Mucosa of stomach (tissue), 1 donor: ENCODE data around the gene CENPB.

Experiments used
- H3K27me3 ChIP-seq: one replicate; pipeline ENCODE4 v1.7.0; 2013; ENCODE audit warnings: mild to moderate bottlenecking, low read length; ENCODE audit not compliant: control insufficient read depth, insufficient read depth
- H3K36me3 ChIP-seq: one replicate; pipeline ENCODE4 v1.7.0; 2013; ENCODE audit warnings: low read length; ENCODE audit not compliant: control insufficient read depth, insufficient read depth
- H3K4me1 ChIP-seq: one replicate; pipeline ENCODE4 v1.7.0; 2013; ENCODE audit warnings: mild to moderate bottlenecking, low read length; ENCODE audit not compliant: control insufficient read depth, insufficient read depth
- H3K4me3 ChIP-seq: one replicate; pipeline ENCODE4 v1.7.0; 2013; ENCODE audit warnings: low read length
- H3K9ac ChIP-seq: one replicate; pipeline ENCODE4 v1.7.0; 2013; ENCODE audit warnings: mild to moderate bottlenecking, low read length, moderate library complexity
- H3K9me3 ChIP-seq: one replicate; pipeline ENCODE4 v1.7.0; 2013; ENCODE audit warnings: mild to moderate bottlenecking, low read length, moderate library complexity; ENCODE audit not compliant: control insufficient read depth
- donor health status: Pancreatic carcinoma.

CENPB gene

DNA sequence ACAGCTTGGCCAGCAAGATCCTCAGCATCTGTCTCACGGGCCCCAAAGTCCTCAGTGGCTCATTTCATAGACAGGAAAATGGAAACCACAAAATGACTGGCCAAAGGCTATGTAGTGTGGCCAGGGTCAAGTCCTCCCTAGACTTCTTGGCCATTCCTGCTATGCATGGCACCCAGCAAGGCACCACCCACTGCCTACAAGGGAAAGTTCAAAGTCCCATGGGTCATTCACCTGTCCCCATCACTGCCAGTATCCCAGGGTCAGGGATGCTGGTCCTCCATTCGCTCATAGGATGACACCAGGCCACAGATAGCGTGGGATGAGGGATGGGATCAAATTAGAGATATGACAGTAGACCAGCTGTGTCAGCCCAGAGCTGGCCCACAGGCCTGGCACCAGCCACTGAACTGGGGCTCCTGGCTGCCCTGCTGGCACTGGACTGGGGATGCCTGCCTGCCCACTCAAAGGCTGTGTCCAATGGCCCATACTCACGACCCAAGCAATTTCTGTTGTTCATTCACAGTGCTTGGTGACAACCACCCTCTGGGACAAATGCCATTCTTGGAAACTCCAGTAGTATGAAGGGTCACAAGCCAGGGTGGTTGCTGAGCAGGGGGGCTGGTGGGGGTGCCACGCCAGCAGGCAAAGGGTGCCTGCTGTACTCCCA lies 30.6 kb downstream of the CENPB start:
- Histone ChIP-seq H3K4me3 (no peak overlapping the region), H3K4me1 (peaks cover 17% of the 10 kb centered on the region), H3K27me3 (peaks cover 2% of the 10 kb centered on the region), H3K36me3 (no peaks in the 10 kb centered on the region), H3K9me3 (no peaks in the 10 kb centered on the region), H3K9ac (no peak overlapping the region)

DNA sequence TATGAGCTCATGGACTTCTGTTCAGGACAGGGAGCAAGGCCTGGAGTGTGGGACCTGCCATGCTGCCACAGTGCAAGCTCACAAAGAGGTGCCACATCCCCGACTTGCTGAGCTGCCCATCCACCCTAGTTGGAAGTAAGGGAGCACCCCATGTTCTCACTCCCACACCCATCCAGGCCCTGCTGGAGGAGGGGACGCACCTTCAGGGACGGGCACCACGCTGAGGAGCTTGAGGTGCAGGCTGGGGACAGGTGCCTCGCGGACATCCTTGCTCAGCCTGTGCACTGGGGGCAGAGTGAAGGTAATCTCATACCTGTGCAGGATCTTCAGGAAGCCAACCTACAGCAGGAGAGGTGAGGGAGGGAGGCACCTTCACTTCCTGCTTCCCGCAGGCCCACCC lies 31.3 kb downstream of the CENPB start:
- no peak overlapping the region for H3K9ac ChIP-seq
- H3K9me3 ChIP-seq: no peaks in the 10 kb centered on the region
- H3K4me1 ChIP-seq: peaks cover 19% of the 10 kb centered on the region
- H3K4me3 ChIP-seq: no peak overlapping the region
- H3K36me3 ChIP-seq: no peaks in the 10 kb centered on the region
- peaks cover 9% of the 10 kb centered on the region for H3K27me3 ChIP-seq

DNA sequence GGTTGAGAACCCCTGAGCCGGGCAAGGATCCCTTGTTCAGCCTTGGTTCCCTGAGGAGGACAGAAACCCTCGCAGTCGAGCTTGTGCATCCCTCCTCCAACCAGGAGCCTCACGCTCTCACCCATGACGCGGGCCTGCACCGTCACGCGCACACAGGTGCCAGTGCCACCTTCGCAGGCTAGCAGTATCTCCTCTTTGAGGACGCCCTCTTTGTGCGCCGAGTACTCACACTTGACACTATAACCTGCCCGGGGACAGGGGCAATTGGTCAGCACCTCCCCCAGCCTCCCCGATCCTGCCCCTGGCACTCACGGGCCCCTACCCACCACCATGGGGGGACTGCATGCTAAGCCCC lies 32.3 kb downstream of the CENPB start:
- no peaks in the 10 kb centered on the region for H3K9me3 ChIP-seq
- no peaks in the 10 kb centered on the region for H3K36me3 ChIP-seq
- peaks cover 19% of the 10 kb centered on the region for H3K27me3 ChIP-seq
- no peak overlapping the region for H3K4me3 ChIP-seq
- H3K9ac ChIP-seq: no peak overlapping the region
- peaks cover 29% of the 10 kb centered on the region for H3K4me1 ChIP-seq

DNA sequence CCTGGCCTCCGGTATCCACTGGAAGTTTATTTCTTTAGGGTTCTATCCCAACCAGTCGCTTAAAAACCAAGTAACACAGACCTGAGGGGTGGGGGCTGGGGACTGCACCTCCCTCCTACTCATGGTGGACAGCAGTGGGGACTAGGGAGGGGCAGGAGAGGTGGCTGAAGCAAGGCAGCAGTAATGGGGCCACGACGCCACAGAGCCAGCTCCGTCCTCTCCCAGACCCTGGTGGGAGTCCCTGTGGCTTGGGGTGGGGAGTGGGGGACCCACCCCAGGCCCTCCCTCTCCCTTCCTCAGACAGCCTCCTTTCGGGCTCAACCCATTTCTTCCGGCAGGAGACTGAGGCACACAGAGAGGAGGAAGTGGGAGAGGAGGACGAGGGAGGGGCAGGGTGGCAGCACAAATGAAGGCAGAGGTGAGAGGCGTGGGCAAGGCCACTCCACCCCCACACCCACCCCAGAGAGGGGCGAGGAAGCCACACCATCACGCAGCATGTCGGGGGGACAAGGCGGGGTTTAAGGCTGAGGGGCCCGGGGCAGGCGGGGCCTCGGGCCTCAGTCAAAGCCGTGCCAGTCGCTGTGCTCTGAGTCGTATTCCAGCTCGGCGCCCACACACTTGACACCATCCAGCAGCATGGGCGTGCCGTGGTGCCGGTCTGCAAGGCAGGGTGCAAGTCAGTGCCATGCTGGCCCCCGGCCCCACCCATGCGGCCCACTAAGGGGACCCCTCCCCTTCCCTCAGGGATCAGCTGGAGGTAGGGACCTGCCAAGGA lies 32.9 kb downstream of the CENPB start:
- Histone ChIP-seq H3K4me3 (no peak overlapping the region), H3K27me3 (peaks cover 24% of the 10 kb centered on the region), H3K4me1 (peaks cover 29% of the 10 kb centered on the region)

DNA sequence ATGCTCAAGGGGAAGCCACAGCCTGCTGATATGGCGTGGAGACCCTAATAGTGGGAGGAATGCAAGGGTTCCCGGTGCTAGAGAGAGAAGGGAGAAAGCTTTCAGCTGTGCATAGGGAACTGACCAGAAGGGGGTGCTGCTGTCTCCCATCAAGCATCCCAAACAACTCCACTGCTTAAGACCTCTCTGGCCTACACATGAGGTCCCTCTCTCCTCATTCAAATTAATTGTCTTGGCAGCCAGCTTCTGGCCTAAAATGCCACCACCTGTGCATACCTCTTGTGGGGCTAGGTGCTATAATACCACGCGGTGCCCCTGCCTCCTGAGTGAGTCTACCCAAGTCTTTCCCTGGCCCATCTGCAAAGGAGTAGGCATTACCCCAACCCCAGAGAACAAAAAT lies 33.4 kb downstream of the CENPB start:
- Histone ChIP-seq H3K4me1 (peaks cover 29% of the 10 kb centered on the region), H3K9me3 (no peaks in the 10 kb centered on the region), H3K4me3 (no peak overlapping the region), H3K9ac (no peak overlapping the region), H3K36me3 (no peaks in the 10 kb centered on the region), H3K27me3 (peaks cover 24% of the 10 kb centered on the region)

More for the DNA sequence above, 32.9 kb downstream of the CENPB start:
- H3K9ac ChIP-seq: no peak overlapping the region
- H3K9me3 ChIP-seq: no peaks in the 10 kb centered on the region
- no peaks in the 10 kb centered on the region for H3K36me3 ChIP-seq

DNA sequence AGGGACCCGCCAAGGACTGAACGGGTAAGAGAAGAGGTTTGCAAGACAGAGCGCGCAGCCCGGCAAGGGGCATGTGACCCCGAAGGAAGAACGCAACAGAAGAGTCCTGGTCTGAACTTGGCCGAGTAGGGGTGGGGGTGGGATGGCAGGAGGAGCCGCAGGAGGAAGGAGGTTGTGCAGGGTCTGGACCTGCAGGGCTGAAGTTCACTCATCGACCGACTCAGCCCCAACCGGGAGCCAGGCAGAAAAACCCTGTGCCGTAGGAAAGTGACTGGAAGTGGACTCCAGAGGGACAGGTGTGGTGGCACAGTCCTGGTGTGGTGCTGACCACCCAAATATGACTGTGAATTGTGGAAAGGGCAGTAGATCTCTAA lies 34.2 kb downstream of the CENPB start:
- Histone ChIP-seq H3K9me3 (no peaks in the 10 kb centered on the region), H3K36me3 (no peaks in the 10 kb centered on the region), H3K4me1 (peaks cover 29% of the 10 kb centered on the region), H3K27me3 (peaks cover 24% of the 10 kb centered on the region), H3K9ac (peak overlapping the region; percentile 3), H3K4me3 (peak overlapping the region; percentile 19)

DNA sequence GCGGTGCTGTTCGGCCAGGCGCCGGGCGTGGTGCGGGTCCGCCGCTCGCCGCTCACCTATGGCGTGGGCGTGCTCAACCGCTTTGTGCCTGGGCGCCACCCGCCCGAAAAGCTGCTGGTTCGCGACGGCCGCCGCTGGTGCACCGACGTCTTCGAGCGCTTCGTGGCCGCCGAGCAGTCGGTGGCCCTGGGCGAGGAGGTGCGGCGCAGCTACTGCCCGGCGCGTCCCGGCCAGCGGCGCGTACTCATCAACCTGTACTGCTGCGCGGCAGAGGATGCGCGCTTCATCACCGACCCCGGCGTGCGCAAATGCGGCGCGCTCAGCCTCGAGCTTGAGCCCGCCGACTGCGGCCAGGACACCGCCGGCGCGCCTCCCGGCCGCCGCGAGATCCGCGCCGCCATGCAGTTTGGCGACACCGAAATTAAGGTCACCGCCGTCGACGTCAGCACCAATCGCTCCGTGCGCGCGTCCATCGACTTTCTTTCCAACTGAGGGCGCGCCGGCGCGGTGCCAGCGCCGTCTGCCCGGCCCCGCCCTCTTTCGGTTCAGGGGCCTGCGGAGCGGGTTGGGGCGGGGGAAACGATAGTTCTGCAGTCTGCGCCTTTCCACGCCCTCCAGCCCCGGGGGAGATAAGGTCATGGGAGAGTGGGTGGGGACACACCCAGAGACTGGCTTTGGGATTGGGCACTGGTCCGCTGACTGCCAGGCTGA lies 34.7 kb downstream of the CENPB start:
- no peaks in the 10 kb centered on the region for H3K9me3 ChIP-seq
- peaks cover 24% of the 10 kb centered on the region for H3K27me3 ChIP-seq
- no peaks in the 10 kb centered on the region for H3K36me3 ChIP-seq
- peak overlapping the region; percentile 3 for H3K9ac ChIP-seq
- peaks cover 29% of the 10 kb centered on the region for H3K4me1 ChIP-seq
- H3K4me3 ChIP-seq: peak overlapping the region; percentile 19

DNA sequence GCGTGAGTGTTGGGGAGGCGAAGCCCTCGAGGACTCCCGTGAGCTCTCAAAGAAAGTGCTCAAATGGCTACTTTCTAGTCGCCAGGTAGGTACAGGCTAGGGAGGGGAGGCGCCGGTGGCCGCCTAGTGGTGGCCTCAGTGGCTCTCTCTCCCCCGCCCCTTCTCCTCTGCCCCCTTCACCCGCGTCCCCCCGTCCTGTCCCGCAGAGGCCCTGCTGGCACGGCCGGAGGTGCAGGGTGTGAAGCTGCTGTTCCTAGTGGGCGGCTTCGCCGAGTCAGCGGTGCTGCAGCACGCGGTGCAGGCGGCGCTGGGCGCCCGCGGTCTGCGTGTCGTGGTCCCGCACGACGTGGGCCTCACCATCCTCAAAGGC lies 35.2 kb downstream of the CENPB start:
- Histone ChIP-seq H3K9ac (no peak overlapping the region), H3K4me3 (no peak overlapping the region), H3K4me1 (peaks cover 29% of the 10 kb centered on the region), H3K36me3 (no peaks in the 10 kb centered on the region), H3K27me3 (peaks cover 24% of the 10 kb centered on the region), H3K9me3 (no peaks in the 10 kb centered on the region)

DNA sequence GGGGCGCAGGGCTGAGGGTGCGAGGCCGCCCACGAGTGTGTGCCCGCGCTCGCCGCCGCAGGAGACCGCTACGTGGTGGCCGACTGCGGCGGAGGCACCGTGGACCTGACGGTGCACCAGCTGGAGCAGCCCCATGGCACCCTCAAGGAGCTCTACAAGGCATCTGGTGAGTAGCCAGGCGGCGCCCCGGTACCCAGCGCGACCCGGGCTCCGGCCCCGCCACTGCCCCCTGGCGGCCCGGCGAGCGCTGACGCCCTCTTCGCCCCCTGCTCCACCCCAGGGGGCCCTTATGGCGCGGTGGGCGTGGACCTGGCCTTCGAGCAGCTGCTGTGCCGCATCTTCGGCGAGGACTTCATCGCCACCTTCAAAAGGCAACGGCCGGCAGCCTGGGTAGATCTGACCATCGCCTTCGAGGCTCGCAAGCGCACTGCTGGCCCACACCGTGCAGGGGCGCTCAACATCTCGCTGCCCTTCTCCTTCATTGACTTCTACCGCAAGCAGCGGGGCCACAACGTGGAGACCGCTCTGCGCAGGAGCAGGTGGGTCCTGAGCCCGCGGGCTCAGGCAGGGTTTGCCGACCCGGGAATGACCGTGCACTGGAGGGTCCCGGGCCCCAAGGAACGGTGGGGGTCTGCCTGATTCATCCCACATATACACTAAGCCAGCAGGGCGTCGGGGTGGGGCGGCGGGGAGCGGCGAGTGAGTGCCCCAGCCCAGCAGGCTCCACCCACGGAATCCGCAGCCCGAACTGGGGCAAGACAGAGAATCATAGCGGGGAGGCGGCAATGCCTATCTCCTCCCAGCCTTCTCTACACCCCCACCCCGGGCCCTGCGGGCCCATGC lies 36.6 kb downstream of the CENPB start:
- H3K4me3 ChIP-seq: no peak overlapping the region
- no peak overlapping the region for H3K9ac ChIP-seq
- no peaks in the 10 kb centered on the region for H3K9me3 ChIP-seq
- H3K4me1 ChIP-seq: peaks cover 30% of the 10 kb centered on the region
- peaks cover 24% of the 10 kb centered on the region for H3K27me3 ChIP-seq
- H3K36me3 ChIP-seq: no peaks in the 10 kb centered on the region

DNA sequence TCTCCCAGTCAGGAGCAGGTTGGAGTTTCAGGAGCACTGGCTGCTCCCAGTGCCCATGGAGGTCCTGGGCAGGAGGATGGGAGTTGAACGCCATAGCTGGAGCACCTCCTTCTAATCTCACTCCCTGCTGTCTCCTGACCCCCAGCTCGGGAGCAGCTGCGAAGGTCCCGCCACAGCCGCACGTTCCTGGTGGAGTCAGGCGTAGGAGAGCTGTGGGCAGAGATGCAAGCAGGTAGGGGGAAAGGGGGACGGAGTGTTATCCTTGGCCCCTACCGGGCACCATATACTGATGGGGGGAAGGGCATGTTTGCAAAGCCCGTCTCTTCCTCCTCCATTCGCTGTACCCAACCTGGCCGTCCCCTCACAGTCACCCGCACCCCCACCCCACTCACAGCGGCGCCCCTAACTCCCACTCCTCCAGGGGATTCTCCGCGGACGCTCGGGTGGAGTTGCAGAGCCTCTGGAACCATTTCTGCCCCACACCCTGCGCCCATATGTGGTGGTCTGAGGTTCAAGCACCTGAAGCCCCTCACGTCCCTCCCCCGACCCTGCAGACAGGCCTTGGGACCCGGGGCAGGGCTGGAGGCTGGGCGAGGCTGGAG lies 37.4 kb downstream of the CENPB start:
- Histone ChIP-seq H3K9me3 (no peaks in the 10 kb centered on the region), H3K27me3 (peaks cover 24% of the 10 kb centered on the region), H3K4me3 (no peak overlapping the region), H3K9ac (no peak overlapping the region), H3K36me3 (no peaks in the 10 kb centered on the region), H3K4me1 (peaks cover 36% of the 10 kb centered on the region)

DNA sequence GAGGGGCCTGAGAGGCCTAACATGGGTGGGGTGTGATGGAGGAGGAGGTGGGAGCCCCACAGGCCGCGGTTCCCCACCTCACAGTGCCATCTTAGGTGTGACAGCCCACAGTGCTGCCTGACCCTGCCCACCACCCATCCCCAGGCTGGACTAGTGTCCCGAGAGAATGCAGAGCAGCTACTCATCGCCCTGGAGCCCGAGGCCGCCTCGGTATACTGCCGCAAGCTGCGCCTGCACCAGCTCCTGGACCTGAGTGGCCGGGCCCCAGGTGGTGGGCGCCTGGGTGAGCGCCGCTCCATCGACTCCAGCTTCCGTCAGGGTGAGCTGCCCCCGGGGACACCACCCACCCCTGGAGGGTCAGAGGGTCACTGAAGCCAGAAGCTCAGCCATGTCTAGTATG lies 38.5 kb downstream of the CENPB start:
- Histone ChIP-seq H3K9me3 (no peaks in the 10 kb centered on the region), H3K4me3 (no peak overlapping the region), H3K9ac (no peak overlapping the region), H3K4me1 (peaks cover 36% of the 10 kb centered on the region), H3K27me3 (peaks cover 24% of the 10 kb centered on the region), H3K36me3 (no peaks in the 10 kb centered on the region)
